ENCODE data around the gene OPHN1. TPM values are rescaled to one million over a fixed set of nuclear protein-coding genes. Genes with fewer than 3 reads are reported as not detected.

The OPHN1 gene
- total RNA-seq, 1 donor from 2014 or later: 5.6 TPM

DNA sequence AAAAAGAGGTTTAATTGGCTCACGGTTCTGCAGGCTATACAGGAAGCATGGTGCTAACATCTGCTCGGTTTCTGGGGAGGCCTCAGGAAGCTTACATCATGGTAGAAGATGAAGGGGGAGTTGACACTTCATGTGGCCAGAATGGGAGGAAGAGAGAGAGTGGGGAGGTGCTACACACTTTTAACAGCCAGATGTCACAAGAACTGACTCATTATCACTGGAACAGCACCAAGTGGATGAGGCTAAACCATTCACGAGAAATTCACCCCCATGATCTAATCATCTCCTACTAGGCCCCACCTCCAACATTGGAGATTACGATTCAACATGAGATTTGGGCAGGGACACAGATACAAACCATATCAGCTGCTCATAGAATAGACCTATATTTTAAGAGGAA, 255.8 kb downstream of the OPHN1 start:
- Histone ChIP-seq H3K27ac (no peak overlapping the region), H3K4me3 (no peak overlapping the region), H3K36me3 (no peaks in the 10 kb centered on the region), H3K27me3 (no peaks in the 10 kb centered on the region), H3K9me3 (no peaks in the 10 kb centered on the region), H3K4me1 (no peaks in the 10 kb centered on the region)
- intact Hi-C loops (cut with DNase I): no loop called here
- no peak for TF ChIP-seq CTCF (IDR thresholded peaks at IDR 0.05)
- no peak for DNase-seq (ENCODE audit: low spot score in 2 of 2)

- Histone ChIP-seq H3K27ac (no peak overlapping the region), H3K36me3 (no peaks in the 10 kb centered on the region)
These were observed 257.7 kb downstream of the OPHN1 start for GRCh38 chrX:68175562-68175961.

GRCh38 chrX:68163441-68163840, 269.9 kb downstream of the OPHN1 start:
- Histone ChIP-seq H3K9me3 (no peaks in the 10 kb centered on the region), H3K4me1 (no peaks in the 10 kb centered on the region), H3K4me3 (no peak overlapping the region), H3K27ac (no peak overlapping the region), H3K27me3 (no peaks in the 10 kb centered on the region), H3K36me3 (no peaks in the 10 kb centered on the region)
- intact Hi-C loops (cut with DNase I): no loop called here
- no peak for TF ChIP-seq CTCF (IDR thresholded peaks at IDR 0.05)
- no peak for DNase-seq (ENCODE audit: low spot score in 2 of 2)

More at GRCh38 chrX:68175562-68175961, 257.7 kb downstream of the OPHN1 start:
- Histone ChIP-seq H3K4me3 (no peak overlapping the region), H3K27me3 (no peaks in the 10 kb centered on the region), H3K4me1 (no peaks in the 10 kb centered on the region), H3K9me3 (no peaks in the 10 kb centered on the region)
- intact Hi-C loops (cut with DNase I): no loop called here
- no peak for DNase-seq (ENCODE audit: low spot score in 2 of 2)
- no peak for TF ChIP-seq CTCF (IDR thresholded peaks at IDR 0.05)

DNA sequence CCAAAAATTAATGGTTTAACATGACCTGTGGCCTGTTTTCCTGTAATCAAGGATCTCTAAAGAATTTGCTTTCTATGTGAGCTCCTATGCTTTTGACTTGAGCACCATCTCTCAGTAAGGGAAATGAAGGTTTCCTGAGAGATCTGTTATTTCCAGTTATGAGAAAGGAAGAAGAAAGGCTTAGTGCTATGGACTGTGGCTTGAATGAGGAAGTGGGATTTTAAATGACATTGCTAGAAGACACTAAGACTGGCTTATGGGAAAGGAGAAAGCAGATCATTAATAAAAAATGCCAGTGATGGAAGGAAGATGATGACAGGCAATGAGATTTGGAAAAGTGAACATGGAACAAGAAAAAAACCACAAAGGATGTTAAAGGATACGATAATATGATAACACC, 285.4 kb downstream of the OPHN1 start:
- intact Hi-C loops (cut with DNase I): no loop called here
- Histone ChIP-seq H3K27me3 (no peaks in the 10 kb centered on the region), H3K27ac (no peak overlapping the region), H3K4me1 (no peaks in the 10 kb centered on the region), H3K9me3 (no peaks in the 10 kb centered on the region), H3K4me3 (no peak overlapping the region), H3K36me3 (no peaks in the 10 kb centered on the region)
- DNase-seq (ENCODE audit: low spot score in 2 of 2): no peak
- no peak for TF ChIP-seq CTCF (IDR thresholded peaks at IDR 0.05)

DNA sequence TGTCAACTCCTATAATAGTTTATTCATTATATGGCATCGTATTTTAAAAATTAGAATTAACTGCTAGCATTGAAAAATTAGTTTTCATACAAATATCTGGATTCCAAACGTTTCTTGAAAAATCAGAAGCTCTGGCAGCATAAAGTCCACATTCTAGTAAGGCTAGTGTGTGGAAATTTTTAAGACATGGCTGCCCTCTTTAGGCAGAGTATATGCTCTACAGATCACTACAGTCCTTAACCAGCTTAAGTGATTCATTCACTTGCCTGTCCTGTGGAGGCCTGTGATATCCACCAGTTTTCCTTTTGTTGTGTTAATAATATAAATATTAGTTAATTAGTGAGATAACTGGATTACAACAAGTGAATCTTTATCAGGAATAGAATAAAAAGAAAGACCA, 287.2 kb downstream of the OPHN1 start:
- H3K4me3 ChIP-seq: no peak overlapping the region
- peak in 1 of 3 experiments; percentile 40 for TF ChIP-seq CTCF (IDR thresholded peaks at IDR 0.05)
- no peaks in the 10 kb centered on the region for H3K9me3 ChIP-seq
- intact Hi-C loops (cut with DNase I): no loop called here
- H3K27ac ChIP-seq: no peak overlapping the region
- no peaks in the 10 kb centered on the region for H3K27me3 ChIP-seq
- DNase-seq (ENCODE audit: low spot score in 2 of 2): no peak
- no peaks in the 10 kb centered on the region for H3K36me3 ChIP-seq
- no peaks in the 10 kb centered on the region for H3K4me1 ChIP-seq

GRCh38 chrX:68139791-68140190, 293.5 kb downstream of the OPHN1 start:
- no peak for DNase-seq (ENCODE audit: low spot score in 2 of 2)
- no peak overlapping the region for H3K27ac ChIP-seq
- intact Hi-C loops (cut with DNase I): no loop called here
- no peaks in the 10 kb centered on the region for H3K4me1 ChIP-seq
- H3K36me3 ChIP-seq: no peaks in the 10 kb centered on the region
- H3K27me3 ChIP-seq: no peaks in the 10 kb centered on the region
- TF ChIP-seq CTCF (IDR thresholded peaks at IDR 0.05): no peak
- no peaks in the 10 kb centered on the region for H3K9me3 ChIP-seq
- H3K4me3 ChIP-seq: no peak overlapping the region
